HL-60 (cell line): Measurements from ENCODE around the gene LRRC43.

Experiments used
- DNase-seq, 2 experiments: peaks; one replicate each; pipeline ENCODE4 v3.0.0-alpha.2; 2010 to 2020; ENCODE audit warnings: low read depth in 1 of 2, low spot score in 1 of 2
- H3K27ac ChIP-seq: fragments of 250-450 bp; sonication (Bioruptor Pico); replicated peaks from 2 replicates; pipeline ENCODE4 v1.5.1; 2020; ENCODE audit warnings: mild to moderate bottlenecking, moderate library complexity
- H3K27me3 ChIP-seq: fragments of 250-450 bp; sonication (Bioruptor Pico); 2 replicates; pipeline ENCODE4 v1.5.1; 2021; ENCODE audit warnings: mild to moderate bottlenecking, moderate library complexity; ENCODE audit not compliant: insufficient read depth, poor library complexity, severe bottlenecking
- H3K4me3 ChIP-seq: replicated peaks from 2 replicates; pipeline ENCODE4 v1.5.1; 2011; ENCODE audit warnings: mild to moderate bottlenecking, control low read depth, low read length; ENCODE audit not compliant: insufficient read depth
- GABPA ChIP-seq: IDR thresholded peaks from 2 replicates; pipeline ENCODE4 v1.6.1; 2012; ENCODE audit warnings: low read depth
- POLR2AphosphoS5 ChIP-seq: IDR thresholded peaks from 2 replicates; pipeline ENCODE4 v1.6.1; 2012; ENCODE audit warnings: low read depth
- SPI1 ChIP-seq: IDR thresholded peaks from 2 replicates; pipeline ENCODE4 v1.6.1; 2012; ENCODE audit warnings: low read depth, mild to moderate bottlenecking, borderline replicate concordance
- TF ChIP-seq, protein P1 (sequence below): IDR thresholded peaks from one replicate; pipeline ENCODE4 v1.5.1; 2011; ENCODE audit warnings: low read length, control low read depth, inconsistent platforms; ENCODE audit not compliant: insufficient read depth
- TF ChIP-seq, protein P2 (sequence below): IDR thresholded peaks from 2 replicates; pipeline ENCODE4 v1.6.1; 2012; ENCODE audit warnings: low read depth; ENCODE audit not compliant: insufficient replicate concordance

The LRRC43 gene

DNA sequence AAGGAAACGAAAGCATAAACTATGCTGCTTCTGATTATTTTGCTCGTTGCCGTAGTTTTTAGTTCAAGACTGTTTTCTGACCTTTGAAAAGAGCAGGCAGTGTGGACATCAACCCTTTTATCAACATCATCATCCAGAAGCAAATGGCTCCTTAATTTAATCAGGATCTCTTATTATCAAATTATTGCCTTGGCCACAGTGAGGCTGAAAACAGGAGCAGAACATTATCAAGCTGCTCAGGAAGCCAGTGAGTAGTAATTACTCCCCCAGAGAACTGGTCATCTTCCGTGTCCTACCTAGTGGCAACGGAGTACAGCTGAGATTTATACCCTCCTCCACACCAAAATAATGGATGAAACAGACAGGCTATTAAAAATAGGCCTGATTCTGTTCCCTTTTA is 45.2 kb downstream of the LRRC43 start:
- DNase-seq: no peak
- Histone ChIP-seq H3K27ac (no peak overlapping the region), H3K4me3 (no peak overlapping the region), H3K27me3 (no peaks in the 10 kb centered on the region)
- no peak for TF ChIP-seq SPI1
- no peak for TF ChIP-seq GABPA
- TF ChIP-seq, protein P1, sequence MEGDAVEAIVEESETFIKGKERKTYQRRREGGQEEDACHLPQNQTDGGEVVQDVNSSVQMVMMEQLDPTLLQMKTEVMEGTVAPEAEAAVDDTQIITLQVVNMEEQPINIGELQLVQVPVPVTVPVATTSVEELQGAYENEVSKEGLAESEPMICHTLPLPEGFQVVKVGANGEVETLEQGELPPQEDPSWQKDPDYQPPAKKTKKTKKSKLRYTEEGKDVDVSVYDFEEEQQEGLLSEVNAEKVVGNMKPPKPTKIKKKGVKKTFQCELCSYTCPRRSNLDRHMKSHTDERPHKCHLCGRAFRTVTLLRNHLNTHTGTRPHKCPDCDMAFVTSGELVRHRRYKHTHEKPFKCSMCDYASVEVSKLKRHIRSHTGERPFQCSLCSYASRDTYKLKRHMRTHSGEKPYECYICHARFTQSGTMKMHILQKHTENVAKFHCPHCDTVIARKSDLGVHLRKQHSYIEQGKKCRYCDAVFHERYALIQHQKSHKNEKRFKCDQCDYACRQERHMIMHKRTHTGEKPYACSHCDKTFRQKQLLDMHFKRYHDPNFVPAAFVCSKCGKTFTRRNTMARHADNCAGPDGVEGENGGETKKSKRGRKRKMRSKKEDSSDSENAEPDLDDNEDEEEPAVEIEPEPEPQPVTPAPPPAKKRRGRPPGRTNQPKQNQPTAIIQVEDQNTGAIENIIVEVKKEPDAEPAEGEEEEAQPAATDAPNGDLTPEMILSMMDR: no peak
- TF ChIP-seq, protein P2, sequence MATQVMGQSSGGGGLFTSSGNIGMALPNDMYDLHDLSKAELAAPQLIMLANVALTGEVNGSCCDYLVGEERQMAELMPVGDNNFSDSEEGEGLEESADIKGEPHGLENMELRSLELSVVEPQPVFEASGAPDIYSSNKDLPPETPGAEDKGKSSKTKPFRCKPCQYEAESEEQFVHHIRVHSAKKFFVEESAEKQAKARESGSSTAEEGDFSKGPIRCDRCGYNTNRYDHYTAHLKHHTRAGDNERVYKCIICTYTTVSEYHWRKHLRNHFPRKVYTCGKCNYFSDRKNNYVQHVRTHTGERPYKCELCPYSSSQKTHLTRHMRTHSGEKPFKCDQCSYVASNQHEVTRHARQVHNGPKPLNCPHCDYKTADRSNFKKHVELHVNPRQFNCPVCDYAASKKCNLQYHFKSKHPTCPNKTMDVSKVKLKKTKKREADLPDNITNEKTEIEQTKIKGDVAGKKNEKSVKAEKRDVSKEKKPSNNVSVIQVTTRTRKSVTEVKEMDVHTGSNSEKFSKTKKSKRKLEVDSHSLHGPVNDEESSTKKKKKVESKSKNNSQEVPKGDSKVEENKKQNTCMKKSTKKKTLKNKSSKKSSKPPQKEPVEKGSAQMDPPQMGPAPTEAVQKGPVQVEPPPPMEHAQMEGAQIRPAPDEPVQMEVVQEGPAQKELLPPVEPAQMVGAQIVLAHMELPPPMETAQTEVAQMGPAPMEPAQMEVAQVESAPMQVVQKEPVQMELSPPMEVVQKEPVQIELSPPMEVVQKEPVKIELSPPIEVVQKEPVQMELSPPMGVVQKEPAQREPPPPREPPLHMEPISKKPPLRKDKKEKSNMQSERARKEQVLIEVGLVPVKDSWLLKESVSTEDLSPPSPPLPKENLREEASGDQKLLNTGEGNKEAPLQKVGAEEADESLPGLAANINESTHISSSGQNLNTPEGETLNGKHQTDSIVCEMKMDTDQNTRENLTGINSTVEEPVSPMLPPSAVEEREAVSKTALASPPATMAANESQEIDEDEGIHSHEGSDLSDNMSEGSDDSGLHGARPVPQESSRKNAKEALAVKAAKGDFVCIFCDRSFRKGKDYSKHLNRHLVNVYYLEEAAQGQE: no peak
- no peak for TF ChIP-seq POLR2AphosphoS5

DNA sequence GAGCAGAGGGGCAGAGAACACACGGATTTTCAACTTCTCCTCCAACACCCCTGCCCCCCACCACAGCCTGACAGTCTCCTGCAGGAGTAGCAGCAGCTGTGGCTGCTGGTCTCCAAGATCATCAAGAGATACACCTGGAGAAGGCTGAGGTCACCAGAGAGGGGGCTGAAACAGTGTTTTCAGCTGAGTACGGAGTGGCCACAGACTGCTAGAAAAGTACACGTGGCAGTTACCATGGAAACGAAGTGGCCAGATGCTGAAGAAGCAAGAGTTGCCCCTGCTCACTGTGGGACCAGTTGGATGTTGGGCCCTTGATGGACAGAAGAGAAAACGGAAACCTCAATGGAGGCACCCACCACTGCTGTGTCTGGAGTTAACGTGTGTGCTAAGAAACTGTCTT is 47.9 kb downstream of the LRRC43 start:
- Histone ChIP-seq H3K27ac (no peak overlapping the region), H3K27me3 (no peaks in the 10 kb centered on the region), H3K4me3 (no peak overlapping the region)
- DNase-seq: no peak
- TF ChIP-seq POLR2AphosphoS5 (no peak), SPI1 (no peak), GABPA (no peak)
- TF ChIP-seq, protein P1: no peak
- TF ChIP-seq, protein P2: no peak

DNA sequence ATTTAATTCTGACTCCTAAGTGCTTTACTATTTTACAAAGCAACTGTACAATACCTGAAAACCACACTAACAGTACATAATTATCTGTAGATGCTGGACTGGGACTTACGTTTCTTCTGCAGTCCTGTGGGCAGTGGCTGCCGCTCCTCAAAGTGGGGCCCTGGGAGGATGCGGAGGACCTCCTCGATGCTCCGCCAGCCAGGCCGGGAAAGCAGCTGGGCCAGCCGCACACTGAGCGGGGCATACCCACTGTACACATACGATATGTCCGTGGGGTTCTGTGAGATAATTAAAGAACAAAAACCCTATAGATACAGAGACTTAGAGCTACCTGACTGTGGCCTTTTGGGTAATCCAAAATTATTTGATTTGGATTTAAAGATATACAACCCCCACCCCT is 49.8 kb downstream of the LRRC43 start:
- DNase-seq: no peak
- Histone ChIP-seq H3K27me3 (no peaks in the 10 kb centered on the region), H3K27ac (no peak overlapping the region), H3K4me3 (no peak overlapping the region)
- TF ChIP-seq, protein P1: no peak
- TF ChIP-seq, protein P2: no peak
- TF ChIP-seq POLR2AphosphoS5: no peak
- TF ChIP-seq SPI1: no peak
